GM06990 (cell line): Measurements from ENCODE around the gene SLC7A8.

Source experiments
- DNase-seq: peaks from one replicate; pipeline ENCODE4 v3.0.0-alpha.2; 2011; ENCODE audit not compliant: insufficient read length; ENCODE audit errors: extremely low read depth
- H3K27me3 ChIP-seq: replicated peaks from 2 replicates; pipeline ENCODE4 v1.6.0; 2011; ENCODE audit warnings: low read length; ENCODE audit not compliant: control insufficient read depth, insufficient read depth
- H3K36me3 ChIP-seq: 2 replicates; pipeline ENCODE4 v1.5.1; 2011; ENCODE audit warnings: low read length; ENCODE audit not compliant: control insufficient read depth, insufficient read depth
- H3K4me3 ChIP-seq: replicated peaks from 2 replicates; pipeline ENCODE4 v1.5.1; 2011; ENCODE audit warnings: low read depth, mild to moderate bottlenecking, control low read depth, low read length
- CTCF ChIP-seq: IDR thresholded peaks from 2 replicates; pipeline ENCODE4 v1.5.1; 2011; ENCODE audit warnings: low read length, control low read depth, mild to moderate bottlenecking, inconsistent platforms; ENCODE audit not compliant: insufficient read depth, poor library complexity, severe bottlenecking

Gene SLC7A8

GRCh38 chr14:23079716-23080115 is 103.7 kb downstream of the SLC7A8 start:
- H3K27me3 ChIP-seq: no peaks in the 10 kb centered on the region
- H3K4me3 ChIP-seq: no peak overlapping the region
- no peak for TF ChIP-seq CTCF
- no peak for DNase-seq
- peaks cover 36% of the 10 kb centered on the region for H3K36me3 ChIP-seq

- no peak for DNase-seq
- Histone ChIP-seq H3K36me3 (peaks cover 36% of the 10 kb centered on the region), H3K4me3 (no peak overlapping the region), H3K27me3 (no peaks in the 10 kb centered on the region)
- no peak for TF ChIP-seq CTCF
Observed at GRCh38 chr14:23078692-23079116, 104.8 kb downstream of the SLC7A8 start.

- peaks cover 37% of the 10 kb centered on the region for H3K36me3 ChIP-seq
Observed at GRCh38 chr14:23077962-23078361, 105.5 kb downstream of the SLC7A8 start.

GRCh38 chr14:23076785-23077408 is 106.6 kb downstream of the SLC7A8 start:
- DNase-seq: no peak
- H3K4me3 ChIP-seq: no peak overlapping the region
- peak; percentile 59 for TF ChIP-seq CTCF
- H3K27me3 ChIP-seq: no peaks in the 10 kb centered on the region
- H3K36me3 ChIP-seq: peaks cover 36% of the 10 kb centered on the region

More at GRCh38 chr14:23077962-23078361, 105.5 kb downstream of the SLC7A8 start:
- Histone ChIP-seq H3K27me3 (no peaks in the 10 kb centered on the region), H3K4me3 (no peak overlapping the region)
- no peak for DNase-seq
- TF ChIP-seq CTCF: no peak
